Rectal smooth muscle tissue (tissue), 1 donor: Measurements from ENCODE around the gene KLK15.
A peak's percentile ranks its signal among the peaks of the same experiment; 100 is the strongest.
"Not testable (repeated sequence)": the region's sequence is repeated elsewhere in the genome, so short reads cannot be mapped to it uniquely, and the experiment has no call there.

Source experiments
- H3K27ac ChIP-seq: one replicate; pipeline ENCODE4 v1.7.0; 2013; ENCODE audit warnings: low read depth, low read length, inconsistent platforms
- H3K27me3 ChIP-seq: one replicate; pipeline ENCODE4 v1.7.0; 2013; ENCODE audit warnings: low read length; ENCODE audit not compliant: control insufficient read depth, insufficient read depth
- H3K36me3 ChIP-seq: one replicate; pipeline ENCODE4 v1.7.0; 2013; ENCODE audit warnings: low read length; ENCODE audit not compliant: control insufficient read depth, insufficient read depth
- H3K4me1 ChIP-seq: one replicate; pipeline ENCODE4 v1.7.0; 2013; ENCODE audit warnings: low read length; ENCODE audit not compliant: control insufficient read depth, insufficient read depth
- H3K4me3 ChIP-seq: one replicate; pipeline ENCODE4 v1.7.0; 2013; ENCODE audit warnings: low read length
- H3K9ac ChIP-seq: one replicate; pipeline ENCODE4 v1.7.0; 2013; ENCODE audit warnings: low read length

KLK15 gene

GRCh38 chr19:50814883-50815282 is 18.5 kb downstream of the KLK15 start:
- H3K4me3 ChIP-seq, result no peak overlapping the region
- H3K27me3 ChIP-seq, result peaks cover 12% of the 10 kb centered on the region
- H3K36me3 ChIP-seq, result no peaks in the 10 kb centered on the region
- no peak overlapping the region for H3K9ac ChIP-seq
- no peak overlapping the region for H3K27ac ChIP-seq
- H3K4me1 ChIP-seq, result no peaks in the 10 kb centered on the region

DNA sequence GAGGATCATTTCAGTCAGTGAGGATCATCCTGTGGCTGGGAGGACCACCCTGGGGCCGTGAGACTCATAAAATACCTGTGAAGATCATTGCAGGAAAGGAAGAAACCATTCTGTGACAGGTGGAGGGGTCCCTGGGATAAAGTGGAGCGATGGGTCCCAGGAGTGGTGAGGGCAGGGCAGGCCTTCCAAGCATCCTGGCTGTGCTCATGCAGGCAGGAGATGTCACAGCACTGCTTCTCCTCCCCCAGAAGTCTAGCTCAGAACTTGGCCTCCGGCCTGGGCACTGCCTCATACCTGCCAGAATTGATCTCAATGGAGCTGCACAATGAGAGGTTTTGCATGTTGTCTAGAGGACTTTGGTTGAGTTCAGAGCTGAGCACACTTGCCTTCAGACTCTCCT is 20.9 kb downstream of the KLK15 start:
- no peak overlapping the region for H3K27ac ChIP-seq
- no peak overlapping the region for H3K4me3 ChIP-seq
- no peaks in the 10 kb centered on the region for H3K4me1 ChIP-seq
- H3K27me3 ChIP-seq, result peaks cover 1% of the 10 kb centered on the region
- H3K9ac ChIP-seq, result no peak overlapping the region
- no peaks in the 10 kb centered on the region for H3K36me3 ChIP-seq

DNA sequence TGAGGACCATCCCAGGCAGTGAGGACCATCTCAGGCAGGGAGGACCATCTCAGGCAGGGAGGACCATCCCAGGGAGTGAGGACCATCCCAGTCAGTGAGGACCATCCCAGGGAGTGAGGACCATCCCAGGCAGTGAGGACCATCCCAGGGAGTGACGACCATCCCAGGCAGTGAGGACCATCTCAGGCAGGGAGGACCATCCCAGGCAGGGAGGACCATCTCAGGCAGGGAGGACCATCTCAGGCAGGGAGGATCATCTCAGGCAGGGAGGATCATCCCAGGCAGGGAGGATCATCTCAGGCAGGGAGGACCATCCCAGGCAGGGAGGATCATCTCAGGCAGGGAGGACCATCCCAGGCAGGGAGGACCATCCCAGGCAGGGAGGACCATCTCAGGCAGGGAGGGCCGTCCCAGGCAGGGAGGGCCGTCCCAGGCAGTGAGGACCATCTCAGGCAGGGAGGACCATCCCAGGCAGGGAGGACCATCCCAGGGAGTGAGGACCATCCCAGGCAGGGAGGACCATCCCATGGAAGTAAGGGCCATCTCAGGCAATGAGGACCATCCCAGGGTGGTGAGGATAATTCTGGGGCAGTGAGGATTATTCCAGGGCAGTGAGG is 21.6 kb downstream of the KLK15 start:
- H3K36me3 ChIP-seq, H3K4me1 ChIP-seq, H3K9ac ChIP-seq, H3K27ac ChIP-seq, H3K27me3 ChIP-seq, H3K4me3 ChIP-seq: not testable (repeated sequence)

DNA sequence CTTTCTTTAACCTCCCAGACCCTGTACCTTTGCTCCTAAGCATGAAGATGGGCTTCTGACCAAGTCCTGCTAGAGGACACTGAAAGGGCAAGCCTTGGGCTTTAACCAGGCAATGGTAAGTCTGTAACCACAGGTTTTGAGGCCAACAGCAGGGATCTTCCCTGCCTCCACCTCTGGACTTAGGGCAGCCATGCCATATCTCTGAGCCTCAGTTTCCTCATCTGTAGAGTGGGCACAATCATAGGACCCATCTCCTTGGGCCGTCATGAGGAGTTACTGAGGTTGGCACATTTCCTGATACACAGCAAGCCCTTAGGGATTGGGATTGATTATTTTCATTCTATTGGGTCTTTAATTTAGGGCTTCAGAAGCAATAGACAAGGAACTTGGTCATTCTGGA is 24.5 kb downstream of the KLK15 start:
- no peaks in the 10 kb centered on the region for H3K27me3 ChIP-seq
- H3K4me1 ChIP-seq, result peaks cover 6% of the 10 kb centered on the region
- no peak overlapping the region for H3K9ac ChIP-seq
- no peak overlapping the region for H3K27ac ChIP-seq
- no peak overlapping the region for H3K4me3 ChIP-seq
- no peaks in the 10 kb centered on the region for H3K36me3 ChIP-seq

GRCh38 chr19:50804420-50805272 is 28.7 kb downstream of the KLK15 start:
- H3K27ac ChIP-seq, result peak overlapping the region; percentile 100
- no peaks in the 10 kb centered on the region for H3K36me3 ChIP-seq
- H3K27me3 ChIP-seq, result no peaks in the 10 kb centered on the region
- peak overlapping the region; percentile 98 for H3K4me3 ChIP-seq
- peaks cover 15% of the 10 kb centered on the region for H3K4me1 ChIP-seq
- H3K9ac ChIP-seq, result peak overlapping the region; percentile 98

DNA sequence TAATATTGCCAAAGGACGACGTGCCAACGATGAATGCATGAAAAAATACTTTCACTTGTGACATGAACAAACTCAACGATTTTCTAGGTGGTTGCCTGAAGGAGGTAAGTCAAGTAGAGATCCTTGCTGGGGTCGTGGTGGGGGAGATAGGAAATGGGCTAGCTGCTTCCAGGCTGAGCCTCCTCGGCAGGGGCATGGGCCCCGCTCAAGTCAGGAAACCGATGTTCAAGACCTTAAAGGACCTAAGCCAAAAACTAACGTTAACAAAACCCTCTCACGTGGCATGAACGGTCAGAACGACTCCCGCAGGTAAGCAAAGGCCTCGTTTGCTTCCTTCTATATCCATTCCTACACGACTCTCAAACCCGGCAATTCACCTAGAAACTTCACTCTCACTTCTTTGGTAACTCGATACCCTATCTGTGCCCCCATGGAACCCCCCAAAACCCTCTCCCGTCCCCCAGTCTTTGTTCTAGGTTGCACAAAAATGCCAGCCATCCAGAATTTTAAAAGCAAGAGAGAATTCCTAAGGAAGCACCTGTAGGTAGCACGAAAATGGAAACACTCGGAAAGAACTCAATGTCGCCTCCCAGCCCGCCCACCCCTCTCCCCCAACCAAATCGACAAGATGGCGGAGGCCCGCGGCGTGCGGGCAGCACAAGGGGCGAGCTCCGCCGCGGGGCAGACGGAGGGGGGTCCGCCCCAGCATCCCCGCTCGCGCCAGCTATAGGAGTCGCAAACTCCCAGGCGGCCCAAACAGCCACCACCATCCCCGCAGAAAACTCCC is 29.5 kb downstream of the KLK15 start:
- Histone ChIP-seq H3K4me3 (peak overlapping the region; percentile 98), H3K4me1 (peaks cover 15% of the 10 kb centered on the region), H3K27me3 (no peaks in the 10 kb centered on the region), H3K9ac (peak overlapping the region; percentile 76), H3K36me3 (no peaks in the 10 kb centered on the region), H3K27ac (peak overlapping the region; percentile 100)

GRCh38 chr19:50801107-50801506 is 32.3 kb downstream of the KLK15 start:
- H3K4me3 ChIP-seq, result no peak overlapping the region
- no peaks in the 10 kb centered on the region for H3K27me3 ChIP-seq
- no peak overlapping the region for H3K9ac ChIP-seq
- H3K27ac ChIP-seq, result no peak overlapping the region
- peaks cover 15% of the 10 kb centered on the region for H3K4me1 ChIP-seq
- H3K36me3 ChIP-seq, result peaks cover 9% of the 10 kb centered on the region

GRCh38 chr19:50799547-50799851 is 33.9 kb downstream of the KLK15 start:
- no peaks in the 10 kb centered on the region for H3K27me3 ChIP-seq
- no peak overlapping the region for H3K27ac ChIP-seq
- no peak overlapping the region for H3K9ac ChIP-seq
- peaks cover 9% of the 10 kb centered on the region for H3K36me3 ChIP-seq
- no peak overlapping the region for H3K4me3 ChIP-seq
- H3K4me1 ChIP-seq, result peaks cover 9% of the 10 kb centered on the region

- Histone ChIP-seq H3K27ac (no peak overlapping the region), H3K27me3 (no peaks in the 10 kb centered on the region), H3K4me1 (peaks cover 9% of the 10 kb centered on the region), H3K36me3 (peaks cover 9% of the 10 kb centered on the region), H3K9ac (no peak overlapping the region), H3K4me3 (no peak overlapping the region)
These were observed 34.5 kb downstream of the KLK15 start for GRCh38 chr19:50798659-50799546.

GRCh38 chr19:50797781-50798658 is 35.4 kb downstream of the KLK15 start:
- no peak overlapping the region for H3K4me3 ChIP-seq
- no peaks in the 10 kb centered on the region for H3K27me3 ChIP-seq
- peaks cover 9% of the 10 kb centered on the region for H3K36me3 ChIP-seq
- H3K4me1 ChIP-seq, result peaks cover 2% of the 10 kb centered on the region
- H3K27ac ChIP-seq, result no peak overlapping the region
- H3K9ac ChIP-seq, result no peak overlapping the region

GRCh38 chr19:50797429-50797780 is 36.0 kb downstream of the KLK15 start:
- no peak overlapping the region for H3K4me3 ChIP-seq
- H3K4me1 ChIP-seq, result no peaks in the 10 kb centered on the region
- H3K27me3 ChIP-seq, result no peaks in the 10 kb centered on the region
- no peak overlapping the region for H3K9ac ChIP-seq
- H3K36me3 ChIP-seq, result peaks cover 9% of the 10 kb centered on the region
- no peak overlapping the region for H3K27ac ChIP-seq
